B cell (primary cell): ENCODE data around the gene CD101. TPM values are rescaled to one million over a fixed set of nuclear protein-coding genes. Genes with fewer than 3 reads are reported as not detected.

ENCODE experiments used
- ATAC-seq: fragments of 200-7000 bp; cut with Tn5 transposase; one replicate; pipeline ENCODE4 v1.10.0; 2021; ENCODE audit warnings: low read depth, mild to moderate bottlenecking, moderate number of reproducible peaks, moderate library complexity
- CTCF ChIA-PET: fragments of 350-600 bp; sonication (Branson Sonifier 250); formaldehyde crosslinking; loops from one replicate; lab custom pipeline; 2021; ENCODE audit warnings: antibody characterized with exemption, inconsistent platforms; lab: Charles Lee
- POLR2A ChIA-PET: fragments of 350-600 bp; sonication (Branson Sonifier 250); formaldehyde crosslinking; loops from one replicate; lab custom pipeline; 2021; ENCODE audit warnings: antibody characterized with exemption; lab: Charles Lee
- DNase-seq: peaks from one replicate; pipeline ENCODE4 v3.0.0; 2013
- H2AFZ ChIP-seq: 2 replicates; pipeline ENCODE4 v1.6.1; 2012; ENCODE audit warnings: mild to moderate bottlenecking, low read depth, low read length; ENCODE audit not compliant: insufficient read depth, poor library complexity, severe bottlenecking
- H3K27ac ChIP-seq, 2 donors: 1 replicate in 1 of 2; 2 replicates in 1 of 2; pipeline ENCODE4 v1.5.1; 2012 to 2013; ENCODE audit warnings: low read length in 2 of 2, mild to moderate bottlenecking in 2 of 2, moderate library complexity in 1 of 2
- H3K27me3 ChIP-seq, 4 experiments: fragments of 200-600 bp in 1 of 4; sonication (generic) in 1 of 4; replicated peaks in 1 of 4; 1 replicate in 2 of 4; 2 replicates in 2 of 4; pipeline versions ENCODE4 v1.6.1 to v1.7.0; 2013 to 2016; ENCODE audit warnings: low read length in 3 of 4, mild to moderate bottlenecking in 2 of 4, mixed read lengths in 1 of 4, moderate library complexity in 1 of 4; ENCODE audit not compliant: insufficient read depth in 4 of 4, control insufficient read depth in 3 of 4; ENCODE audit errors: control extremely low read depth in 1 of 4
- H3K36me3 ChIP-seq, 2 experiments: replicated peaks in 1 of 2; 1 replicate in 1 of 2; 2 replicates in 1 of 2; pipeline versions ENCODE4 v1.6.1 to v1.7.1; 2013; ENCODE audit warnings: low read length in 1 of 2; ENCODE audit not compliant: insufficient read depth in 2 of 2, control insufficient read depth in 1 of 2; ENCODE audit errors: control extremely low read depth in 1 of 2, extremely low read depth in 1 of 2
- H3K4me1 ChIP-seq, 2 donors: fragments of 200-600 bp in 1 of 2; sonication (generic) in 1 of 2; 1 replicate in 1 of 2; 2 replicates in 1 of 2; pipeline versions ENCODE4 v1.5.1 to v1.6.1; 2013 to 2017; ENCODE audit warnings: low read length in 2 of 2; ENCODE audit not compliant: control insufficient read depth in 2 of 2, insufficient read depth in 2 of 2
- H3K4me2 ChIP-seq: replicated peaks from 2 replicates; pipeline ENCODE3; 2012; ENCODE audit warnings: mild to moderate bottlenecking, low read depth, low read length; ENCODE audit not compliant: poor library complexity, severe bottlenecking
- H3K4me3 ChIP-seq, 5 experiments: fragments of 200-600 bp in 1 of 5; sonication (generic) in 1 of 5; 1 replicate in 3 of 5; 2 replicates in 2 of 5; pipeline versions ENCODE4 v1.5.1 to v1.7.0; 2011 to 2016; ENCODE audit warnings: low read length in 4 of 5, mild to moderate bottlenecking in 4 of 5, low read depth in 2 of 5, control low read depth in 1 of 5, moderate library complexity in 1 of 5; ENCODE audit not compliant: insufficient read depth in 1 of 5; ENCODE audit errors: control extremely low read depth in 1 of 5, extremely low read depth in 1 of 5
- H3K79me2 ChIP-seq: fragments of 200-600 bp; sonication (generic); one replicate; pipeline ENCODE4 v1.6.0; 2016; ENCODE audit warnings: low read length; ENCODE audit not compliant: control insufficient read depth, insufficient read depth
- H3K9ac ChIP-seq: fragments of 200-600 bp; sonication (generic); 2 replicates; pipeline ENCODE4 v1.6.1; 2017; ENCODE audit warnings: mild to moderate bottlenecking, low read length, moderate library complexity
- H3K9me3 ChIP-seq, 3 donors: one replicate each; pipeline versions ENCODE4 v1.6.1 to v1.7.1; 2013; ENCODE audit warnings: low read length in 2 of 3; ENCODE audit not compliant: control insufficient read depth in 2 of 3, insufficient read depth in 1 of 3; ENCODE audit errors: control extremely low read depth in 1 of 3
- H4K20me1 ChIP-seq: 2 replicates; pipeline ENCODE4 v1.6.0; 2012; ENCODE audit warnings: mild to moderate bottlenecking, low read length; ENCODE audit not compliant: insufficient read depth, control insufficient read depth, poor library complexity, severe bottlenecking
- H3K27ac Mint-ChIP-seq: one replicate; pipeline ENCODE4 v1.8.0; 2021; ENCODE audit warnings: mixed read lengths
- H3K27me3 Mint-ChIP-seq: one replicate; pipeline ENCODE4 v1.8.0; 2021; ENCODE audit warnings: mixed read lengths
- H3K4me1 Mint-ChIP-seq: one replicate; pipeline ENCODE4 v1.8.0; 2021; ENCODE audit warnings: mixed read lengths
- H3K4me3 Mint-ChIP-seq: one replicate; pipeline ENCODE4 v1.8.0; 2021; ENCODE audit warnings: mixed read lengths
- H3K9me3 Mint-ChIP-seq: one replicate; pipeline ENCODE4 v1.8.0; 2022; ENCODE audit warnings: mixed read lengths; ENCODE audit not compliant: insufficient read depth
- EZH2 ChIP-seq: IDR thresholded peaks from 2 replicates; pipeline ENCODE4 v1.6.1; 2012; ENCODE audit warnings: borderline replicate concordance, low read depth, mild to moderate bottlenecking, moderate library complexity, low read length; ENCODE audit not compliant: insufficient read depth, poor library complexity, severe bottlenecking
- WGBS: methylation state at CpG from one replicate; pipeline ENCODE4 v1.1.5; 2013; ENCODE audit warnings: missing lambda C conversion rate; ENCODE audit not compliant: insufficient coverage; 5-methylcytosine and 5-hydroxymethylcytosine counted together
- intact Hi-C: fragments of 100-400 bp; cut with micrococcal nuclease; formaldehyde crosslinking; loops from one replicate; pipeline ENCODE4 v1.10.0; 2022
- polyA plus RNA-seq: library from polyadenylated mRNA; depleted of rRNA; stranded (reverse); fragments of >200 nt; gene quantifications from 2 replicates; pipeline ENCODE4 v1.2.3, GENCODE V29; 2012
- total RNA-seq, 2 donors: library from RNA; stranded (reverse); fragments of 120-200 nt in 1 of 2; gene quantifications; 1 replicate in 1 of 2; 2 replicates in 1 of 2; pipeline versions ENCODE4 v1.2.3 to v1.2.4, GENCODE V29; 2013 to 2022
- TF ChIP-seq, protein P1 (sequence below): fragments of 200-600 bp; IDR thresholded peaks from one replicate; pipeline ENCODE4 v1.8.0; 2022; ENCODE audit warnings: antibody characterized with exemption, mild to moderate bottlenecking

CD101 gene
- total and polyA plus RNA-seq, 2 donors (not counting 1 experiment from before 2014, with no cell fraction given): 0.19 TPM; not detected in 1

DNA sequence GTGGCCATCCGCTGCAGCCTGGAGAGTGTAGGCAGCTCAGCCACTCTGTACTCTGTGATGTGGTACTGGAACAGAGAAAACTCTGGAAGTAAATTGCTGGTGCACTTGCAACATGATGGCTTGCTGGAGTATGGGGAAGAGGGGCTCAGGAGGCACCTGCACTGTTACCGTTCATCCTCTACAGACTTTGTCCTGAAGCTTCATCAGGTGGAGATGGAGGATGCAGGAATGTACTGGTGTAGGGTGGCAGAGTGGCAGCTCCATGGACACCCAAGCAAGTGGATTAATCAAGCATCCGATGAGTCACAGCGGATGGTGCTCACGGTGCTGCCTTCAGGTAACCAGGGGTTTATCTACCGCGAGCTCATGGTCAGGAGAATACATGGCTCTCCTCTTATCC is 24.0 kb downstream of the CD101 start:
- no peak overlapping the region for H2AFZ ChIP-seq
- DNase-seq (no peak), ATAC-seq (no peak)
- no peak overlapping the region for H3K27ac Mint-ChIP-seq
- no peak overlapping the region for H3K27ac ChIP-seq
- intact Hi-C loops: no loop called here
- no peaks in the 10 kb centered on the region for H3K9me3 Mint-ChIP-seq
- WGBS: 99% methylated on average over 7 of the region's 7 CpGs
- H3K9ac ChIP-seq: no peak overlapping the region
- ChIA-PET POLR2A (no interaction called here), CTCF (no interaction called here)
- H3K27me3 Mint-ChIP-seq: no peaks in the 10 kb centered on the region
- no peaks in the 10 kb centered on the region for H3K36me3 ChIP-seq
- H4K20me1 ChIP-seq: no peaks in the 10 kb centered on the region
- H3K4me2 ChIP-seq: no peak overlapping the region
- no peaks in the 10 kb centered on the region for H3K27me3 ChIP-seq
- TF ChIP-seq EZH2: no peak
- TF ChIP-seq, protein P1, sequence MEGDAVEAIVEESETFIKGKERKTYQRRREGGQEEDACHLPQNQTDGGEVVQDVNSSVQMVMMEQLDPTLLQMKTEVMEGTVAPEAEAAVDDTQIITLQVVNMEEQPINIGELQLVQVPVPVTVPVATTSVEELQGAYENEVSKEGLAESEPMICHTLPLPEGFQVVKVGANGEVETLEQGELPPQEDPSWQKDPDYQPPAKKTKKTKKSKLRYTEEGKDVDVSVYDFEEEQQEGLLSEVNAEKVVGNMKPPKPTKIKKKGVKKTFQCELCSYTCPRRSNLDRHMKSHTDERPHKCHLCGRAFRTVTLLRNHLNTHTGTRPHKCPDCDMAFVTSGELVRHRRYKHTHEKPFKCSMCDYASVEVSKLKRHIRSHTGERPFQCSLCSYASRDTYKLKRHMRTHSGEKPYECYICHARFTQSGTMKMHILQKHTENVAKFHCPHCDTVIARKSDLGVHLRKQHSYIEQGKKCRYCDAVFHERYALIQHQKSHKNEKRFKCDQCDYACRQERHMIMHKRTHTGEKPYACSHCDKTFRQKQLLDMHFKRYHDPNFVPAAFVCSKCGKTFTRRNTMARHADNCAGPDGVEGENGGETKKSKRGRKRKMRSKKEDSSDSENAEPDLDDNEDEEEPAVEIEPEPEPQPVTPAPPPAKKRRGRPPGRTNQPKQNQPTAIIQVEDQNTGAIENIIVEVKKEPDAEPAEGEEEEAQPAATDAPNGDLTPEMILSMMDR: no peak
- no peaks in the 10 kb centered on the region for H3K9me3 ChIP-seq
- no peaks in the 10 kb centered on the region for H3K79me2 ChIP-seq
- H3K4me1 Mint-ChIP-seq: no peaks in the 10 kb centered on the region
- no peaks in the 10 kb centered on the region for H3K4me1 ChIP-seq
- H3K4me3 ChIP-seq: no peak overlapping the region
- no peak overlapping the region for H3K4me3 Mint-ChIP-seq

- 83% methylated on average over 3 of the region's 6 CpGs for WGBS
- no peaks in the 10 kb centered on the region for H3K27me3 ChIP-seq
- H2AFZ ChIP-seq: no peak overlapping the region
- no peak overlapping the region for H3K4me2 ChIP-seq
- no peaks in the 10 kb centered on the region for H4K20me1 ChIP-seq
- ChIA-PET POLR2A (no interaction called here), CTCF (no interaction called here)
- Mint-ChIP-seq H3K9me3 (no peaks in the 10 kb centered on the region), H3K27me3 (no peaks in the 10 kb centered on the region), H3K27ac (no peak overlapping the region), H3K4me3 (no peak overlapping the region), H3K4me1 (no peaks in the 10 kb centered on the region)
- no peaks in the 10 kb centered on the region for H3K79me2 ChIP-seq
- H3K9me3 ChIP-seq: no peaks in the 10 kb centered on the region
- H3K4me1 ChIP-seq: no peaks in the 10 kb centered on the region
- no peak overlapping the region for H3K27ac ChIP-seq
- TF ChIP-seq, protein P1: no peak
- TF ChIP-seq EZH2: no peak
- H3K36me3 ChIP-seq: no peaks in the 10 kb centered on the region
- intact Hi-C loops: no loop called here
- H3K9ac ChIP-seq: no peak overlapping the region
- no peak for DNase-seq
- no peak overlapping the region for H3K4me3 ChIP-seq
- ATAC-seq: no peak
Measured at GRCh38 chr1:117026361-117026760, 24.8 kb downstream of the CD101 start.
